Mesothelial cell of epicardium (in vitro differentiated cells): ENCODE data around the gene MBP. TPM values are rescaled to one million over a fixed set of nuclear protein-coding genes. Genes with fewer than 3 reads are reported as not detected.

Source experiments
- DNase-seq, 2 experiments: peaks; one replicate each; pipeline ENCODE4 v3.0.0; 2021; ENCODE audit warnings: low spot score in 2 of 2; ENCODE audit not compliant: unreplicated experiment in 2 of 2
- H3K27ac Mint-ChIP-seq: 2 replicates; pipeline ENCODE4 v1.8.0; 2021; ENCODE audit warnings: mixed read lengths
- H3K27me3 Mint-ChIP-seq: 2 replicates; pipeline ENCODE4 v1.8.0; 2021; ENCODE audit warnings: low read depth, mixed read lengths
- H3K36me3 Mint-ChIP-seq: 2 replicates; pipeline ENCODE4 v1.8.0; 2021; ENCODE audit warnings: mixed read lengths
- H3K4me1 Mint-ChIP-seq: 2 replicates; pipeline ENCODE4 v1.8.0; 2021; ENCODE audit warnings: mixed read lengths
- H3K4me3 Mint-ChIP-seq: 2 replicates; pipeline ENCODE4 v1.8.0; 2021; ENCODE audit warnings: mild to moderate bottlenecking, moderate library complexity, mixed read lengths
- H3K9me3 Mint-ChIP-seq: 2 replicates; pipeline ENCODE4 v1.8.0; 2021; ENCODE audit warnings: mixed read lengths
- total RNA-seq: library from RNA; stranded (reverse); gene quantifications from 3 replicates; pipeline ENCODE4 v1.2.1, GENCODE V29; 2021
- TF ChIP-seq, protein P1 (sequence below): fragments of 200-600 bp; sonication (generic); IDR thresholded peaks from one replicate; pipeline ENCODE4 v1.5.0; 2021; ENCODE audit warnings: antibody characterized with exemption; ENCODE audit not compliant: unreplicated experiment

Gene MBP
- total RNA-seq, 1 donor from 2014 or later = 20.8 TPM

DNA sequence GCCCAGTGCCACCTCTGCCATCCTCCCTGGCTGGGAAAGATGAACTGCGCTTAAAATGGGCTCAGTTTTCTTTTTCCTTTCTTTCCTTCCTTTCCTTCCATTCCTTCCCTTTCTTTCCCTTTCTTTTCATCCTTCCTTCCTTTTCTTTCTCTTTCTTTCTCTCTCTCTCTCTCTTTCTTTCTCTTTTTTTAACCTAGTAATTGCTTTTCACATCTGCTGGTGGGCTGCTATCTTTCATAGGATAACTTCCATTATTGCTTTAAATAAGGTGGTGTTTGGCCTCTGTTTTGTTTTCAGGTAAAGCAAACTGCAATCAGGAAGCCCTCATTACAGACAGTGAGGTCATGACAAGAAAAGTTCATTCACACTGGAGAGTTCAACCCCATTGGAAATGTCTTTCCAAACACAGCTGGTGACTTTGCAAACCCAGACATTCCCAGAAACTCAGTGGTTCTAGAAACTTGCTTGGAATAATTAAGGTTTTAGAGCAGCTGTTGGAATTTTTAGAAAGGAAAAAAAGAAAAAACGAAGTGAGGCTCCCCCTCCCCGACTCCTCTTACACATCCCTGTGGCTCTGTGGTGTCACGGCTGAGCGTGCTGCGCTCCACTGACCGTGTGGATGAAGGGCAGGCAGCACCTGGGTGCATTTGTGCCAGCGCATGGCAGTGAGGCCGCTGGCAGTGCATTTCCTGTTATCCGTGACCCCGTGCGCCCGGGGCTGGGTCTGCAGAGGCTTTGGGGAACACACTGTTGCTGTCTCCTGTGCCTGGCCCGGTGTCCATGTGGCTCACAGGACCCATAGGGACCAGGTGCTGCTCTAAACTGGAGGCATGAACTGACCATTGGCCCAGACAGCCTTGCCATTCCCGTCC, 76.9 kb downstream of the MBP start:
- H3K4me3 Mint-ChIP-seq = no peak overlapping the region
- H3K27me3 Mint-ChIP-seq = no peaks in the 10 kb centered on the region
- H3K27ac Mint-ChIP-seq = peak overlapping the region; percentile 22
- H3K9me3 Mint-ChIP-seq = no peaks in the 10 kb centered on the region
- no peak for DNase-seq
- H3K4me1 Mint-ChIP-seq = peaks cover 30% of the 10 kb centered on the region
- H3K36me3 Mint-ChIP-seq = no peaks in the 10 kb centered on the region
- TF ChIP-seq, protein P1, sequence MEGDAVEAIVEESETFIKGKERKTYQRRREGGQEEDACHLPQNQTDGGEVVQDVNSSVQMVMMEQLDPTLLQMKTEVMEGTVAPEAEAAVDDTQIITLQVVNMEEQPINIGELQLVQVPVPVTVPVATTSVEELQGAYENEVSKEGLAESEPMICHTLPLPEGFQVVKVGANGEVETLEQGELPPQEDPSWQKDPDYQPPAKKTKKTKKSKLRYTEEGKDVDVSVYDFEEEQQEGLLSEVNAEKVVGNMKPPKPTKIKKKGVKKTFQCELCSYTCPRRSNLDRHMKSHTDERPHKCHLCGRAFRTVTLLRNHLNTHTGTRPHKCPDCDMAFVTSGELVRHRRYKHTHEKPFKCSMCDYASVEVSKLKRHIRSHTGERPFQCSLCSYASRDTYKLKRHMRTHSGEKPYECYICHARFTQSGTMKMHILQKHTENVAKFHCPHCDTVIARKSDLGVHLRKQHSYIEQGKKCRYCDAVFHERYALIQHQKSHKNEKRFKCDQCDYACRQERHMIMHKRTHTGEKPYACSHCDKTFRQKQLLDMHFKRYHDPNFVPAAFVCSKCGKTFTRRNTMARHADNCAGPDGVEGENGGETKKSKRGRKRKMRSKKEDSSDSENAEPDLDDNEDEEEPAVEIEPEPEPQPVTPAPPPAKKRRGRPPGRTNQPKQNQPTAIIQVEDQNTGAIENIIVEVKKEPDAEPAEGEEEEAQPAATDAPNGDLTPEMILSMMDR = no peak

GRCh38 chr18:77054606-77055428, 77.8 kb downstream of the MBP start:
- peak overlapping the region; percentile 8 for H3K4me3 Mint-ChIP-seq
- peak overlapping the region; percentile 78 for H3K27ac Mint-ChIP-seq

GRCh38 chr18:77054288-77054605, 78.3 kb downstream of the MBP start:
- Mint-ChIP-seq H3K9me3 (no peaks in the 10 kb centered on the region), H3K4me3 (no peak overlapping the region)

More at GRCh38 chr18:77054606-77055428, 77.8 kb downstream of the MBP start:
- Mint-ChIP-seq H3K4me1 (peaks cover 30% of the 10 kb centered on the region), H3K27me3 (no peaks in the 10 kb centered on the region), H3K36me3 (no peaks in the 10 kb centered on the region), H3K9me3 (no peaks in the 10 kb centered on the region)
- peak in 1 of 2 experiments; percentile 60 for DNase-seq
- TF ChIP-seq, protein P1 = no peak

DNA sequence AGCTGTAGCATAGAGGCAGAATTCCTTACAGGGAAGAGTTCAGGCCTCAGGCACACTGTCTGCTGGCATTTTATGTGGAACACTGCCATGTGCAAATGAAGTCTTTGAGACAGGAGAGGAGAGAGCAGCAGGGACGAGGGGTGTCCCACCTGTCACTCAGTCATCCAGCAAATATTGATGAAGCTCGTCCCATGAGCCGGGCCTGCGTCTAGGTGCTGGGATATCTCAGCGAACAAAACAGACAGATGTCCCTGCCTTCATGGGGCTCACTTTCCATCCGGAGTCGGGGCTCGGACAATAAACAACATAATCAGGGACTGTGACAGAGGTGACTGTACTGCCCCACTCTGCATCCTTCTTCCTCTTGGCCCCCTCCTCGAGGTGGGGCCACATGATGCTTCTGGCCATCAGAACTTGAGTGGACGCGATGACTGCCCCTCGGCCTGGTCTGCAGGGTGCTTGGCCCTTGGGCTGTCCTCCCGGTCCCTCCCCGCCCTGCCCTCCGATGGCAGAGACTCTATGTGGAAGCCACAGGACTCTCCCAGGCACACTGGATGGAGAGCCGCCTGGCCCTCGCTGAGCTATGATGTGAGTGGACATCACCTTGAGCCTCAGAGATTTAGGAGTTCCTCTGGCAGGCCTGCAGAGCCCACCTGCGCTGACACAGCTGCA, 78.8 kb downstream of the MBP start:
- H3K9me3 Mint-ChIP-seq = no peaks in the 10 kb centered on the region
- H3K4me1 Mint-ChIP-seq = peaks cover 30% of the 10 kb centered on the region
- no peak for DNase-seq
- no peak overlapping the region for H3K4me3 Mint-ChIP-seq
- no peak overlapping the region for H3K27ac Mint-ChIP-seq
- TF ChIP-seq, protein P1 = no peak
- H3K27me3 Mint-ChIP-seq = no peaks in the 10 kb centered on the region
- no peaks in the 10 kb centered on the region for H3K36me3 Mint-ChIP-seq

More at GRCh38 chr18:77054288-77054605, 78.3 kb downstream of the MBP start:
- peaks cover 30% of the 10 kb centered on the region for H3K4me1 Mint-ChIP-seq
- TF ChIP-seq, protein P1 = no peak
- no peaks in the 10 kb centered on the region for H3K27me3 Mint-ChIP-seq
- DNase-seq = no peak
- H3K27ac Mint-ChIP-seq = peak overlapping the region; percentile 78
- H3K36me3 Mint-ChIP-seq = no peaks in the 10 kb centered on the region

DNA sequence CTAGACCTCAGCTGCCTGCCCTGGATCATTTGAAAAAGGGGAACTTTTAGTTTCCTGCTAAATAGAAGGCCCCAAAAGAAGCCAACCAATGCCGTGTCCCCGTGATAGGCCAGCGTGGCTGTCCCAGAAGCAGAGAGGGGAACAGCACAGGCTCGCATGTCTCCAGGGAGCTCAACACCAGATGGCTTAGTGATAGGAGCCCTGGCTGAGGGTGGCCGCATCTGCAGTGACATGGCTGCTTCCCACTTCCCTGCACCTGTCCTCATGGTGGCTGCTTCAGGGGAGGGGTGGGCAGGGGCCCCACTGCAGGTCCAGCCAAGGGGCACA, 79.6 kb downstream of the MBP start:
- no peak overlapping the region for H3K4me3 Mint-ChIP-seq
- H3K9me3 Mint-ChIP-seq = no peaks in the 10 kb centered on the region
- no peak for DNase-seq
- no peak overlapping the region for H3K27ac Mint-ChIP-seq
- H3K36me3 Mint-ChIP-seq = no peaks in the 10 kb centered on the region
- TF ChIP-seq, protein P1 = no peak
- peaks cover 30% of the 10 kb centered on the region for H3K4me1 Mint-ChIP-seq
- H3K27me3 Mint-ChIP-seq = no peaks in the 10 kb centered on the region
